Measurements from ENCODE around the gene ABHD17A.

Gene ABHD17A

DNA sequence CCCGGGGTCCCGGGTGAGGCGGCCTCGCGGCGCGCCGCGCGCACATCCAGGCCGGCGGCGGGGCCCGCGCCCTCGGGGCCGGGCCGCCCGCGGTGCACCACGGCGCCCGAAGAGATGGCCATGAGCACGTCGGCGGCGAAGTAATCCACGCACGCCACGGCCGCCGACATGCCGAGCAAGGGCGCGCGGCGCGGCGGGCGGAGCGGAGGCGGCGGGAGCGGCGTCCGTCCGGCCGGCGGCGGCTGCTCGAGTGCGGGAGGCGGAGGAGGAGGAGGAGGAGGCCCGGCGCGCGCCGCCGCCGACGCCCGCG, 22.0 kb downstream of the ABHD17A start, which contains the start of gene KLF16:
Gene KLF16 (minus strand): TSS at position 252 of the 310 bp plus-strand sequence. CDS start 82 bp downstream, at position 170.
- DNase-seq = no peak

DNA sequence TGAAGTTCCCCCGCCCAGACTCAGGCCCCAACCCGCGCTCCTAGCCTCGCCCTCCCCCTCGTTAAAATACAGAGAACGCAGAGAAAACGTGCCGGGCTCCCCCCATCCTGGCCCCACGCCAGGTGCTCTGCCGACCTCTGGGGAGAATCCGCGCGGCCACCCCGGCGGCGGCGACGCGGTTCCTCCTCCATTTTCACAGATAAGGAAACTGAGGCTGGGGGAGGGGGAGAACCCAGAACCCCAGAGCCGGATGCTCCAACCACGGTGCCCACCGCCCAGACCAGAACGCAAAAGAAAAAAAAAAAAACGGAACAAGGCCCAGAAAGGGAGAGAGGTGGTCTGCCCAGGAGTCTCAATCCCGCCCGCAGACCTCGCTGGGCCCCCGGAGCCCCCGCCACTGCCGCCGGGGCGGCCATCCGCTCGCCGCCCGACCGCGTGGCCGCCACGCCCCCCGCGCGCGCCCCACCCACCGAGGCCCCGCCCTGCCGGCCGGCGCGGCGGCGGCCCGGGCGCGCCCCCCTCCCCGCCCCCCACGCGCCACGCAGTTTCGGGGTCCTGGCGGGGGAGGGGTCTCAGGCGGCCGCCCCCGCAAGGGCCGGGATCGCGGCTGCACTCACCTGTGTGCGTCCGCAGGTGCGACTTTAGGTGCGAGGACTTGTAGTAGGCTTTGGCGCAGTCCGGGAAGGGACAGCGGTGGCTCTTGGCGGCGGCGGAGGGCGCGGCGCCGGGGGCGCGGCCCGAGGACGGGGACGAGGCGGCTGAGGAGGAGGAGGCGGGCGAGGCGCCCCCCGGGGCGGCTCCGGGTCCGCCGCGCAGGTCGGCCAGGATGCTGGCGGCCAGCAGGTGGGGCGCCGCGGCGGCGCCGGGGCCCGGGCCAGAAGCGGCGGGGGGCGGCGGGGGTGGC, 22.6 kb downstream of the ABHD17A start:
- peak; percentile 51 to 65 for DNase-seq

DNA sequence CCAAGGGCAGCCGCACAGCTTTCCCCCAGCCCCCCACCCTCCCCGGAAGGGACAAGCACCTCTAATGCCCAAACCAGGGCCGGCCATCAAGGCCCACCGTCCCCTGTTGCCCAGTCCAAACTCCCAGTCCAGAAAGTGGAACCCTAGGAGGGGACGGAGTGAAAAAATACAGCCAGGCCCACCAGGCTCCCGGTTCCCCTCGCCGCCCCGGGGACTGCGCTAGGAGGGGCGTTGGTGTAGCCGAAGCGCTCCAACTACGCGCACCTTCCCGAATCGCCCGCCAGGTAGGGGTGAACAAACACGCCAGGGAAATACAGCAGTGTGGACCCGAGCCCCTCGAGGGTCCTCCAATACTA, 23.2 kb downstream of the ABHD17A start:
- DNase-seq = no peak

DNA sequence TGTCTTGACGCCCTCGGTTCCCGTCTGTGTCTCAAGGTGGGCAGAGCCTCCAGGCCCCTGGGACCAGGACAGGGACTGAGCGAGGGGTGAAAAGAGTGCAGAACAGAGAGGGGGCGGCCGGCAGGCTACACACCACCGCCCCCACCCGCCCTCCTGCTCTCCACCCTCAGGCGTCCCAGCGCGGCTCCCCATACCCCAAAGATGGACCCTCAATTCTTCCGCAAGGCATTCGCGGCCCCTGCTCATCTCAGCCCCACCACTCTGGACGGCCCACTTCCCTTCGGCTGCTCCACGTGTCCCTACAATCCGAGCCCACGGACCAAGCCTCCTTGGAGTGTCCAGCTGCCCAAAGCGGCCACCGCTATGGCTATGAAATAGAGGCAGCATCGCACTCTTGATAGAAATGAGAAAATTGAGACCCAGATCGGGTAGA, 23.7 kb downstream of the ABHD17A start:
- DNase-seq = no peak

DNA sequence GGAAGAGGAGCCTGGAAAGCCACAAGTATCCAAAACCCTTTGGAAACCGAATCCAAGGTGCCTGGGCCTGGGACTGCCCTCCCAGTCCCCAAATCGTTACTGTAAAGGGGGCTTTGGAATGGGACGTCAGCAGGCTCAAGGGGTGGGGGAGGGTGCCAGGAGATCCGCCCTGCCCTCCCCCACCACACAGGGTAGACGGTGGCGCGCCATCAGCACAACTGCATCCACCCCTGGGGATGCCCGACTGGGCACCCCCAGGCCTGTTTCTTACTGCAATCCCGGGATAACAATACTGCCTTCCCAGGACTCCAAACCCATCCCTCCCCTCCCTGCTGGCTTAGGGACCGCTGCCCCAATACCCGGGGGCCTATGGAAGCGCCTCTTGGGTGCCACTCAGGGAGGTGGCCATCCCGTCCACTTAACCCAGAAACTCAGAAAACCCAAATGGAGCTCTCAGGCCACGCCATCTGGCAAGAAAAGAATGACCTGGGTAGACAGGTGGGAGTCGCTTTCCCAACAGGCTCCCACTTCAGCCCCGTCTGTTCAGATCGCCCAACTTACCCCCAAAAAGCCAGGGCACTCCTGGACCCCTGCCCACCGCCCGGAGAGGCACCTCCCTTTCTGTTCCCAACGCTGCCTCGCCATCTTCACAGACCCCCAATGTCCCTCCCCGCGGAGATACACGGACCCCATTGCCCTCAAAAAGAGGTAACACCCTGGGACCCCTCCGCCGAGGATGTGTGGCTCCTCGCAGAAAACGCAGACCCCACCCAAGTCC, 24.3 kb downstream of the ABHD17A start:
- DNase-seq = no peak

DNA sequence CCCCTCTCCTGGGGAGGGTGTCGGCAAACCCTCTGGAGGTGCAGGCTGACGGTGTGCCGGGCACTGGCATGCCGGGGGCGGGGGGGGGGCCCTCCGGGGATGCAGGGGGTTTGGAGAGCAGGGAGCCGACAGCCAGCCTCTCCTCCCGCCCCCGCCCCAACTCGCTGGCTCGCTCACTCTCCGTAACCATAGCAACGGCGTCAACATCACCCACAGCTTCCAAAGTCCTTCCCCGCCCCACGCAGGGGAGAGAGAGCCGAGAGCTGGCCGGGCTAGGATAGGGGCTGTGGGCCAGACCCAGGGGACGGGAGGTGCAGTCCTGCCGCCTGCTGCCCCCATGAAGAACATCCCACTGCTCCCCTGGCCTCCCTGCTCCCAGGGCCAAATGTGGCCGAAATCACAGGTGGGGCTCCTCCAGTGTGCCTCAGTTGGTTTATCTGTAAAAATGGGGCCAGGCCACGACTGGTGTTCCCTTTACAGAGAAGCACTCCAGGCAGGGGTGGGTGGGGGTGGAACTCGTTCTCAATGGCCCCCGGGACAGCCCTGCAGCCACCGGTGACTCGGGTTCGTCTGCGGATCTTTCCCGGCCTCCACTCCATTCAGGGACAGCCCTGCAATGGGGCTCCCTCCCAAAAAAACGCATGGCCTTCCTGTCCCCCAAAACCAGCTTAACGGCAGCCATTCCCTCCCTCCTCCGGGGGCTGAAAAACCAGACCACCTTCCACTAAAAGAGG, 25.1 kb downstream of the ABHD17A start:
- DNase-seq = peak; percentile 75 to 78

DNA sequence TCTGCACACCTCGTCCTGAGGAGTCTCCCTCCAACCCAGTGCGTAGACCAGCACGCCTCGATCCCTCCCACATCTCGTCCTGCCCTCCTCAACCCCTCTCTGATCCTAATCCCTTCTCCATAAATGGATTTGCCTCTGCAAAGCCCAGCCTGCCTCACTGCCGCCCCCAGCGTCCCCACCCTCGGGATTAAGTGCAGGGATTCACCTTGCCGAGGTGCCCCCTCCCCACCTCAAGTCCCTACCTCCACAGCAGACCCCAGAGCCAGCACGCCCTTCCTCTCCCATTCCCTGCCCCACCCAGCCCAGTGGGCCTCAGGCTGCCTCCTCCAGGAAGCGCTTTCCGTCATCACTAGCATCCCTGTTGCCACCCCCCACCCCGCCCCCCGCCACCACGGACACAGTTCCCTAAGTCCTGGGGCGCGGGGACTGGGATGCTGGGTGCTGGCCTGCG, 25.9 kb downstream of the ABHD17A start:
- no peak for DNase-seq

DNA sequence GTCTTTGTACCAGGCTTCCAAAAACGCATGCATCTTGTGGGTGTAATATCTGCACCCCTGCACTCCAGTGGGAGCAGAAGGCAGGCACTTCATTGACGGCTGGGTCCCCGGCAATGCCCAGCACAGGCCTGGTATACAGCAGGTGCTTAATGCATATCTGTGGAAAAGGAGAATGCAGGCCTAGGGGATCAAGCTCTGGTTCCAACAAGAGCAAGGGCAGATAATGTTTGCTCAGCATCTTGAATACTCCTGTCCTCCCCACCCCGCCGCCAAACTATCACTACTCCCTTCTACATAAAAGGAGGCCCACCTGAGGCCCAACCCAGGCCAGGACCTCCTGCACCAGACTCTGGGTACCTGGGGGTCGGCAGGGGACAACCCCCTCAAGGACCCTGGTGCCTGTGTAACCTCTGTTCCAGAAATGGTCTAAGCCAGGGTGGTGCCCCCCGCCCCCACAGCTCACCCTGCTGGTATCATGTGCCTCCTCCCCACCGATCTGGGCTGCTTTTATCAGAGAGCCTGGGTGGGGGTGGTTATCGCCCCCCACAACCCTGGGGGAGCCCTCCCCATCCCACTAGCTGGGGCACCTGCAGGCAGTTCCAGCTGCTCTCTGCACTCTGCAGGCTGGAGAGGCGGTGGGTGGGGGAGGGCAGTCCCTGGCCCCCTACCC, 26.7 kb downstream of the ABHD17A start:
- no peak for DNase-seq

DNA sequence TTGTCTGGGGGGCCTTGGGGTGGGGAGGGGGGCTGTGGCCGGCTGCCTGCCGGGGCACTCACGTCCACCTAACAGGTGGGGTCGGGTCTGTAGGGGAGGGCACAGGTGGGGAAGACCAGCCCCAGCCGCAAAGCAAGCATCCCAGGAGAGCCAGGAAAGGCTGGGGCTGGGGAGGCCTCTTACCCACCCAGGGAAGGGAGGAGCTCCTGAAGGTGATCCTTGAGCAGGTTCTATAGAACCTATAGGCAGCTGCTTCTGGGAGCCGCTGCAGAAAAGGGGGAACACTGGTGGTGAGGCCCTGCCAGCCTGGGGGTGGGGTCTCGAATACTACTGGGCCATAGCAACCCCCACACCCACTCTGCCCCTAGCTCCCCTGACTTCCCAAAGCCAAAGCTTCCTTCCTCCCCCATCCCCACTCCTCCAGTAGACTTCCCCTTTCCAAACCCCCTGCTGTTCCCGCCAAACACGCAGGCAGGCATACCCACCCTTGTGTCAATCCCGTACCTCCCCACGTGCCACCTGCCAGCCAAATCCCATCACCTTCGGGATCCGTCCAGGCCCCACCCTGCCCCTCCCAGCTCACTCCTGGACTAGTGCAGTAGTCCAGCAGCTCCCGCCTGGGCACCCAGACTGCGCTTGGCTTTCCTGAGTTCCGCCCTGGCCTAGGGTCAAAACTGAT, 27.5 kb downstream of the ABHD17A start:
- no peak for DNase-seq

DNA sequence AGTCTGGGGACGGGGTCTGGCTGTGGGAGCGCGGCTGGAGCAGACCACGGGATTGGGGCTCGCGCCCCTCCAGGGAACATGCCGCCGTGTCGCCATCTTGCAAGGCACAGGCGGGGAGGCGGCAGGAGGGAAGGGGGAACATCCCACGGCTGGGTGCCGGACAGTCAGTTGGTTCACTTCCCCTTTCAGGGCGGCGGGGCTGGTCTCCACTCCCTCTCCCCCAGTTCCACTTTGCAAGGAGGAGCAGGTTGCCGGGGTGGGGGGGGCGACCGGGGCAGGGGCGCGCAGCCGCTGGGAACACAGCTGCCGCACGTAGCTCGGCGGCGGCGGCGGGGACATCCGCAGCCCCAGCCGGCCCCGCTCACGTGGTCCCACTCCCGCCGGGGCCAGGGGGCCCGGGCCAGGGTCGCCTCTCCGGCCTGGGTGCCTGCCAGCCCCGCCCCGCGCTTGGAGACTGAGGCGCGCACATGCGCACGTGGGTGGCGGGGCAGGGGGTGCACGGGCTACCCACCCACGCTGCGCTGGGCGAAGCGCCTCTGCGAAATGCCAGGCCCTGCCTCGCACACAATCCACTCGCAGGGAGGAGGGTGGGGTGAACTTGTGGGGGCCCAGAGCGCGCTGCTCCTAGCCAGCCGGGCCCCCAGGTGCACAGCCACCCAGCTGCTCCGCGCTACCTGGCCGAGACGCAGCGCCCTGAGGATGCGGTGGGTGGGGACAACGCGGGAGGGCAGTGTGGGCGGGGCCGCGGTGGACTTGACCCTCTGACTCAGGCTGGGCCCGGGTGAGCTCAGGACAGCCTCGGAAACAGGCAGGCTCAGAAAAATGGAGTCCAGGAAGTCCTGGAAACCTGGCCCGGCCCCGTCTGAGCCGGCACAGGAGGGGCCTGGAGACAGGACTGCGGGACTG, 28.3 kb downstream of the ABHD17A start:
- DNase-seq = peak; percentile 39 to 76

DNA sequence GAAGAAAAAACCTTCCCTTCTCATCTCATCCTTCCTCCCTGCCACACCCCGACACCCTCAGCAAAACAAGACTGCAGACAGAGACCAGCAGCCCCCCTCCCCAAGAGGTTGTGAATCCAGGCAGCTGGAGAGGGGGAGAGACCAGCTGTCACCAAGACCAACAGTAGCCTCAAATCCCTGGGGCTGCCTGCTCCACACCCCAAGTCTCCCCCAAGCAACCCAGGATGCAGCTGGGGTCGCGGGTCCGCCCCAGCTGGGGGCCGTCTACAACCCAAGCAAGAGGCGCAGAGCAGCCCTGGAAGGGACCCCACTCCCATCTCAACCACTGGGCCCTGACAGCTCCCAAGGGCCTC, 29.0 kb downstream of the ABHD17A start:
- no peak for DNase-seq

DNA sequence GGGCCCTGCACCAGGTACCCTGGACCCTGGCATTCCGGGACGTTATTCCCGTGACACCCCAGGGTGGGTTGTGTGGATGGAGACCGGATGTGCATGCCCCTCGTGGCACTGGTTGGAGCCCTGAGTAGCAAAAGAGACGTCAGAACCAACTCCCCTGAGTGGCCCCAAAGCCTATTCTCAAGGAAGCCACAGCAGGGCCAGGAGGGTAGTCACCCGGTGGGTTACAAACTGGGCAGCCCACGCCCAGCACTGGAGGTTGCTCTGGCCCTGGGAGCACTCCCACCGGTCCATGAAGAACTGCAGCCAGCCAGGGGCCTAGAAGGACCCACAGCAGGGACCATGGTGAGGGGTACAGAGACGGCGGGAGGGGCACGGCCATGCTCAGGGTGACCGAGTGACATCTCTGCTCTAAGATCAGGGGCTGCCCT, 29.5 kb downstream of the ABHD17A start:
- DNase-seq = peak in 1 of 2 donors; percentile 40

DNA sequence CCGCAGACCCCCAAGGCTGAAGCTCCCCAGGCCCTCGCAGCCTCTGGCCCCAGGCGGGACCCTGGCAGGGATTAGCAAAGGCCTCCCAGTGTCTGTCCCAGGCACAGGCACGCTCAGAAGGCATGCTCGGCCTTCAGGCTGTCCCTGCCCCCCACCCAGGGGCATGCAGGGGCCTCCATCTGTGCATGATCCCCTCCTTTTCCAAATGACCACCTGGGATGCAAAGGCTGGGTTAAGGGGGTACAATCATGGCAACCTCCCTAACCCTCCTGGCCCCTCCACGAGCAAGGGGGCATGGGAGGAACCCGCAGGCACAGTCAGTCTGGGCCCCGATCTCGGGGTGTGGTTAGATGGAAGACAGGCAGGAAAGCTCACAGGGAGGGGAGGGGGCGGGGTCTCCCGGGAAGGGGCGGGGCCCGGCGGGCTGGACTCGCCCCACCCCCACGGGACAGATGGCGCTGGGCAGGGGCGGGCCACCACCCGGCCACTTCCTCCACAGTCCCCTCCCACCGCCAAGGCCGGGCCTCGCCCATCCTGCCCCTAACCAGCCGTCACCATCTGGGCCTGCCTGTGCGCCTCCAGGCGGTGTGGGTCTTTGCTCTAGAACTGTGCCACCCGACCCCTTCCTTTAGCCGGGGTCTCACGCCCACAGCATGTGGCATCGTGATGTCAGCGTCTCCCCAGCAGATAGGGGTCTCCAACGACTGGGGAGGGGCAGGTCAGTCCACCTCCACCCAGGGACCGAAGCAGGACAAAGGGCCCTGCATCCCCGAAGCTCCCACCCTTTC, 30.1 kb downstream of the ABHD17A start:
- DNase-seq = peak; percentile 90 to 92

DNA sequence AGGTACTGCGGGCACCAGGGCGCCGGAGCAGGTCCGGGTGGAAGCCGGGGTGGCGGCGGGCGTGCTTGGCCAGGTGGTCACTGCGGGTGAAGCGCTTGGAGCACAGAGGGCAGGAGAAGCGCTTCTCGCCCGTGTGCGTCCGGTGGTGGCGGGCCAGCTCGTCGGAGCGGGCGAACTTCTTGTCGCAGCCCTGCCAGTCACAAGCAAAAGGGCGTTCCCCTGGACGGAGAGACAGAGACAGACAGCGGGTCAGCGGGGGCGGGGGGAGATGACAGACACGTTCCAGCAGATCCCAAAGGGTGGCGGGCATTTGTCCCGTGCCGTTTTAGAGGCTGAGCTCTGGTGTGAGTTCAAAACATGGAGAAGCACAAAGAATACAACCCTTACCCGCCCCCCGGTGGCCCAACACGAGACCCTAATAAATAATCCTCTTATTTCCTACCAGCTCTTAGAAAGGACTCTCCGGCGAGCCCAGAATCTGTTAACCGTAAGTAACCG, 30.7 kb downstream of the ABHD17A start:
- no peak for DNase-seq

DNA sequence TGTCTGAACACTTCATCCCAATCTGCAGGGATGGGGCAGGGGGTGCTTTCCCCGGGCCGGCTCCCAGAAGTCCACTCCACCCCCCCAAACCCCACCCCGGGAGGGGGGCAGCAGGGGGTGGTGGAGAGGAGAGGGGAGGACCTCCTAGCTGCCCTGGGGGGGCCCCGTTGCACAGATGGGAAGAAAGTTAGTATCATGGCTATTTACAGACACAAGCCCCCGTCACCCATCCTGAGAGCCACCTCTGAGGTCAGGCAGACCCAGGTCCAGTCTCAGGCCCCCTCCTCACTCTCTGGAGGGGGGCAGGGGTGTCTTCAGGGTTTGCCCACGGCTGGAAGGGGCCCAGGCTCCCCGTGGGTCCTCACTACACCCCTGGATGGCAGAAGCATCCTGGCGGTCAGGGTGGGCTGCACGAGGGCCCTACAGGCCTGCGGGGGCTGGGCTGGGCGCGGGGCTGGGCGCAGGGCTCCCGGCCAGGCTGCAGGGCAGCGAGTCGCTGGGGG, 31.2 kb downstream of the ABHD17A start:
- DNase-seq = no peak

DNA sequence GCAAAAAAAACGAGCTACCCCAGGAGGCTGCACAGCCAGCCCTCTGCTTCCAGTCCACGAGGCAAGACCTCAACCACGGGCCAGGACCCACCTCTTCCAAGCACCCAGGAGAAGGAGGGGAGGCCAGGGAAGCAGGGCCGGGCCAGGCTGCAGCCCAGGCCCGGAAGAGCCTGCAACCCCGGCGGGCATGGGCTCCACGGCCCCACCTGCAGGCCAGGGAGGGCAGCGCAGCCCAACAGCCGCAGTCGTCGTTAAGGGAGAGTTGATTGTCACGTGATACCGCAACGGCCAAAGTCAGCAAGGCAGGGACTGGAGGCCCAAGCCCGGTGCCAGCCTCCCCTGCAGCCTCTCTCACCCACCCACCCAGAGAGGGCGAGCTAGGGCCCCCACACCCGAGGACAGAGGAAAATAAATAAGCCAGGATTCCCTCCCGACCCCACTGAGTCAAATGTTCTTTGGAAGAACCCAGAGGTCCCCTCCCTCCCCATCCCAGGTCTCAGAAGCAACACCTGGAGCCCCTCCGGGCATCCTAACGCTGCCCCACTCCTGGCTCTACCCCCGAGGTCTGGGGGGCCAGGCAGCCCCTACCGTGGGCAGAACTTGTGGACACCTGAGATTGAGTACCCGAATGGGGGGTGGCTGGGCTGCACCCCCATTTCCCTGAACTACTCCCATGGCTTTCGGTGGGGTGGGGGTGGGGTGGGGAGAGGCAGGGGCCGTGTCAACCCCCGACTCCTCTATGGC, 31.8 kb downstream of the ABHD17A start:
- DNase-seq = peak; percentile 84

DNA sequence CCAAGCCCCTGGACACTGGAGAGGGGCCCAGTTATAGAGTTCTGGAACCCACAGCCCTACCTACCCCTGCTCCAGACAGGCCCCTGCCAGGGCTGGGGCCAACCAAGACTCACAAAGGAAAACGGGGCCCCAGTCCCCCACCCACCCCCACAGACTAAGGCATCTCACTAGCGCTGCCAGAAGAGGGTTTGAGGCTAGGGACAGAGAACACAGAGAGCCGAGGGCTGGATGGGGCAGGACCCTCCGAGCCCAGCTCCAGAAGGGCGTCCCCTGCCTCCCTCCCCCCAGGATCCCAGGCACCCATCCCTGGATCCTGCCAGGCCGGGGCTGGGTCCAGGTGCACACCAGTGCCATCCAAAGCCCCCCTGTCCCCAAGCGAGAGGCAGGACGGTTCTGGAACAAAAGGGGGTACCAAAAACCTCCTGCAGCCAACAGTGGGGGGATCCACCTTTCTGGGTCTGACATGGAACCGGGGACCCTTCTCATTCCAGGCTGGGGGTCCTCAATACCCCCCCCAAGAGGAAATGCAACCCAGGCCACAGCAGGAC, 32.6 kb downstream of the ABHD17A start:
- no peak for DNase-seq
